GM08714 (cell line): ENCODE measurements around the gene SPDYE1.
"Not testable (repeated sequence)": the region's sequence is repeated elsewhere in the genome, so short reads cannot be mapped to it uniquely, and the experiment has no call there.

Experiments used
- H3K4me3 ChIP-seq: fragments of 200-500 bp; sonication (Bioruptor generic); 2 replicates; pipeline ENCODE4 v1.5.1; 2014; ENCODE audit warnings: mild to moderate bottlenecking, low read length, inconsistent platforms

SPDYE1 gene

GRCh38 chr7:43990829-43991228, 6.9 kb upstream of the SPDYE1 start:
- H3K4me3 ChIP-seq, result not testable (repeated sequence)

DNA sequence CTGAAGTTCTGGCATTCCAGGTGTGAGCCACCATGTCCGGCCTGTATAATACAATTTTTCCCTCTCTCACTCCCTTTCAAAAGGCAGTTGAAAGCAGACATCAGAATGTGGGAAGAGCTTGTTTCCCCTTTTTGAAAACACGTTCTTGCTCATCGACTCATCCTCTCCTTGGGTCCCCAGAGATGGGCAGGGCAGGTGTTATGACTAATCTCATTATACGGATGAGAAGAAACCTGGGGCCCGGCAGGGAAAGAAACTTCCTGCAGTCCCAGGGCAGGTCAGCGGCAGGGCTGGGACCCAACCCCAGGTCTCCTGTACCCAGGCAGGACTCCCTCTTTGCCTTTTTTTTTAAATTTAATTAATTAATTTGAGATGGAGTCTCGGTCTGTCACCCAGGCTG, 4.8 kb upstream of the SPDYE1 start:
- H3K4me3 ChIP-seq, result not testable (repeated sequence)

- not testable (repeated sequence) for H3K4me3 ChIP-seq
These were observed 3.0 kb upstream of the SPDYE1 start for GRCh38 chr7:43994681-43995080.

DNA sequence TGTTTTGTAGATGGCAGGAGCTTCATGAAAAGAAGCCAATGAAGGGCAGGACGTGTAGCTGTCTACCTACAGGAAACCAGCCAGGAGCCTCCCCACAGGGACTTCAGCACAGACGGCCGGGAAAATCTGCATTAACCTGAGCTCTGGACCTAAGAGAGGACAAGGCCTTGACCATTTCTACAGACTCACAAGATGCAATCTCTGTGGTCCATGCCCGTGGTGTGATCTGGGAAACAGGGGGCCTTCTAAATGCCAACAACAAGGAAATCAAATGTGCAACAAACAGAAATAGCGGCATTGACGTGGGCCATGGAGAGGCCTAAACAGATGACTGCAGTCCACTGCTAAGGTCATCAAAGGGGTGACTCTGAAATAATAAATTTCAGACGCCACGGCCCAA, 14.4 kb downstream of the SPDYE1 start:
- H3K4me3 ChIP-seq, result not testable (repeated sequence)

DNA sequence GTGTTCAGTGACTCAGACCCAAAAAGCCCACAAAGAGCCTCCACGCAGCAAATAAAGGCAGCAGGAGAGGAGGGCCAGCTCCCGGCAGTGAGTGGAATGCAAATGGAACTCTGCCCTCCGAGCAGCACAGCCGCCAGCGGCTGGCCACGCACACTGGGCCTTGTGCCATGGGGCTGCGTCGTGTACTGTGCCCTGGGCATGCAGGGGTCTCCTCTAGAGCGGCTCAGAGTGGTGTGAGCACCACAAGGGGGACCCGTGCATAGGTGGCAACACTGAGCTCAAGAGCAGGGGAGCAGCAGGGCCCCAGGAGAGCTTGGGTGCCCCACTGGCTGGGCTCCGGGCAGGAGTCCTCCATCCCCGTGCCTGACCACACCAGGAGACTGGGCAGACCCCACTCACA, 17.4 kb downstream of the SPDYE1 start:
- H3K4me3 ChIP-seq, result not testable (repeated sequence)

DNA sequence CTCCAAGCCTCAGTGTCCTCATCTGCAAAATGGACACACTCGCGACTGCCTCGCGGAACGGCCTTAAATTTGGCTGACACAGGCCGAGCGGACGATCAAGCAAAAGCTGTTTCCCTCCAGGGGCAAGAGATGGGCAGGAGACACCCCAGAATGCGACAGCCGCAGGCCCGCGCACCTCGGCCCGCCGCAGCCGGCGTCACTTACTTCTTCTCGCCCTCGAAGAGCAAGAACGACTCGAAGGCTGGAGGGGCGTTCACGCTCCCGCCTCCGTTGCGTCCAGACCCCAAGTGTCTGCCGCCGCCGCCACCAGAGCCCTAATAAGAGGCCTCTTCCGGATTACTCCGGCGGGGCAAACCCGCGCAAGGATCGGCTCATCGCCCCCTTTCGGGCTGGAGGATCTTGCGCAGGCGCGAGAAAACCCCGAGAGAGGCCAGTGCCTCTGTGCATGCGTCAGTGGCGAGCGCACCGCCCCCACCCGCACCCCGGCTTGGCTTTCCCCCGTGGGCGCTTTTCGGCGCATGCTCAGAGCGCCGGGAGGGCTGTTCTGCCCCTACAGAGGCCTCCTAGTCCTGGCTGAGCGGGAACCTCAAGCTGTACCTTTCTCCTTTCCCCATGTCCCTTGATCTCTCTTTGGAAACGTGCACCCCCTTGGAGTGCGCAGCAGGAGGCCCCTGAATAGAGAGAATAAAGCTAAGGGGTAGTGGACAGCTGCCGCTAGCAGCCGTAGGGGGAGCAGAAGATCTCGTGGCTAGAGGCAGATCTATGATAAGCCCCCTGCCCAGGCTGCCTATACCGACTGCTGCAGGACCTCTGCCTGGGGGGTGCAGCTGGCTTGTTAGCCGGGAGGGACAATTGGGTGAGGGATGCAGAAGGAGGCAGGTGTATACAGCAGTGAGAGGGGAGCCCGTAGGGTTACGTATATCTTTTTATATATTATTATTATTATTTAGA, 21.4 kb downstream of the SPDYE1 start:
- H3K4me3 ChIP-seq, result peak overlapping the region; percentile 71

DNA sequence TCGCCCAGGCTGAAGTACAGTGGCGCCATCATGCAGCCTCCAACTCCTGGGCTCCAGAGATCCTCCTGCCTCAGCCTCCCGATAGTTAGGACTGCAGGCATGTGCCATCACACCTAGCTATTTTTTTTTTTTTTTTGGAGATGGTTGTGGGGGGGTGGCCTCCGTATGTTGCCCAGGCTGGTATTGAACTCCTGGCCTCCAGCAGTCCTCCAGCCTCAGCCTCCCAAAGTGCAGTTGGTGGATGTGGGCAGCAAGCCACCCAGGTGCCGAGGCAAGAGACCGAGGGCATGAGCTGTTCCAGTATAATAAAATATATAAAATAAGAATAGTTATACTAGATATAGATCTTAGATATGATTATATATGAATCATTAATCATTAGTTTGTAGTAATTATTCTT, 22.1 kb downstream of the SPDYE1 start:
- not testable (repeated sequence) for H3K4me3 ChIP-seq

DNA sequence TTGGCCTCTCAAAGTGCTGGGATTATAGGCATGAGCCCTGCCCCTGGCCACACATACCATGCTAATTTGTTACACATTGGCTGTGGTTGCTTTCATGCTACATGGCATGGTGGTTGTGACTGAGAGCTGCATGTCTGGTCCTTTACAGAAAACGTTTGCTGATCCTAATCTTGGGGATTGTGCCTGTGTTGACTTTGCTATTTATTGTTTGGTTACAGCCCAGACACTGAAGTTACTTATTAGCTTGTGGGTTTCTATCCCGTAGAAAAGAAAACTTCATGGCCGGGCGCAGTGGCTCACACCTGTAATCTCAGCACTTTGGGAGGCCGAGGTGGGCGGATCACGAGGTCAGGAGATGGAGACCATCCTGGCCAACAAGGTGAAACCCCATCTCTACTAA, 24.4 kb downstream of the SPDYE1 start:
- H3K4me3 ChIP-seq, result not testable (repeated sequence)

GRCh38 chr7:44022796-44023467, 25.2 kb downstream of the SPDYE1 start:
- H3K4me3 ChIP-seq, result not testable (repeated sequence)

- H3K4me3 ChIP-seq, result not testable (repeated sequence)
These were observed 31.7 kb downstream of the SPDYE1 start for GRCh38 chr7:44029433-44029832.

- H3K4me3 ChIP-seq, result not testable (repeated sequence)
These were observed 32.3 kb downstream of the SPDYE1 start for GRCh38 chr7:44030029-44030428.

DNA sequence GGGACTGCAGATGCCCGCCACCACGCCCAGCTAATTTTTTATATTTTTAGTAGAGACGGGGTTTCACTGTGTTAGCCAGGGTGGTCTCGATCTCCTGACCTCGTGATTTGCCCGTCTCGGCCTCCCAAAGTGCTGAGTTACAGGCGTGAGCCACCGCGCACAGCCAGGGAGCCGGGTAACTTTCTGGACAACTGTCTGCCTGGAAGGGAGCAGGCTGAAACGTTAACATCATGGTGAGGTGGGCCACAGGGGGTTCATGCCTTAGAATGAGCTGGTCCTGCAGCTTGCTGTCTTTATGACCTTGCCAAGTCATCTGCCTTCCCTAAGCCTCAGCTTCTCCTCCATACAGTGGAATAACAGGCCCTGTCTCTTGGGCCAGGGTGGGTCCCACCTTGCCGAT, 33.6 kb downstream of the SPDYE1 start:
- H3K4me3 ChIP-seq, result not testable (repeated sequence)

DNA sequence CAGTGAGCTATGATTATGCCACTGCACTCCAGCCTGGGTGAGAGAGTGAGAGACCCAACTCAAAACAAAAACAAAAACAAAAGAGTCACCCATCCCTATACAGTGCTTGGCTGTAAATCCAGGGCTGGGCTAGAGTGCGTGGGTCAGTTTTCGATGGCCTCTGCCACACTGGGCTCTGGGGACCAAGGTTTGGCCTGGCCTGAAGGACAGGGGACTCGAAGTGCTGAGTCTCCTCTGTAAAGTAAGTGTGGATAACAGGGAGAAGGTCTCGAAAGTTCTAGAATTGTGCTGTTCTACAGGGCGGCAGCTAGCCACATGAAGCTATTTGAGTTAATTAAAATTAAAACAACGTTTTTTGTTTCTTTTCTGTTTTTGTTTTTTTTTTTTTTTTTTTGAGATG, 34.3 kb downstream of the SPDYE1 start:
- not testable (repeated sequence) for H3K4me3 ChIP-seq

- not testable (repeated sequence) for H3K4me3 ChIP-seq
These were observed 36.5 kb downstream of the SPDYE1 start for GRCh38 chr7:44033971-44034844.

DNA sequence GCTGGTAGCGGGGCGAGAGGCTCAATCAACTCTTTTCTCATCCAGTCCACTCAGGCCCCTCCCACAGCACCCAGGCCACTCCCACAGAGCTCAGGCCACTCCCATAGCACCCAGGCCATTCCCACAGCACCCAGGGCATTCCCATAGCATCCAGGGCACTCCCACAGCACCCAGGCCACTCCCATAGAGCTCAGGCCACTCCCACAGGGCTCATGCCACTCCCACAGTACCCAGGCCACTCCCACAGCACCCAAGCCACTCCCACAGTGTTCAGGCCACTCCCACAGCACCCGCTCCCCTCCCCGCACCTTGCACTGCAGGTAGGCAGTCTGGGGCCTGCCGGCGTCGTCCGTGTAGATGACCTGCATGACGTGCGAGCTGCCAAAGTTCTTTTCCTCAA, 38.7 kb downstream of the SPDYE1 start:
- not testable (repeated sequence) for H3K4me3 ChIP-seq

- H3K4me3 ChIP-seq, result not testable (repeated sequence)
These were observed 40.3 kb downstream of the SPDYE1 start for GRCh38 chr7:44037951-44038350.

- H3K4me3 ChIP-seq, result not testable (repeated sequence)
These were observed 40.9 kb downstream of the SPDYE1 start for GRCh38 chr7:44038553-44038952.

DNA sequence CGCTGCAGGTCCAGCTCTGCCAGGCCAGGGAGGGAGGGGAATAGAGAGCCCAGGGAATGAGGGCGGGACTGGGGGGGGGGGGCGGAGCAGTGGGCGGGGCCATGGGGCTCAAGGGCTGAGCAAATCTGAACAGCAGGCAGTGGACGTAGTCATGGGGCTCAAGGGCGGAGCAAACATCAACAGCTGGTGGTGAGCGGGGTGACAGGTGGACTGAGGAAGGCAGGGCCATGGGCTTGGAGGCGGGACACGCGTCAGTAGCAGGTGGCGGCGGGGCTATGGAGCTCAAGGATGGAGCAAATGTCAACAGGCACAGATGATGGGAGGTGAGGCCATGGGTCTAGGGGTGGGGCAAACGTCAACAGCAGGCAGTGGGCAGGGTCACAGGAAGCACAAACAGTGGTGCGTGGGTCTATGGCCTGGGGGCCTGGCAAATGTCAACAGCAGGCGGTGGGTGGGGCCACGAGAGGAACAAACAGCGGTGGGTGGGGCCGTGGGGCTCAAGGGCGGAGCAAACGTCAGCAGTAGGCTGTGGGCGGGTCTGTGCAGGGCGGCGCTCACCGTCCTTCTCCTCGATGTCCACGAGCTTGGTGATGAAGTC, 41.4 kb downstream of the SPDYE1 start:
- H3K4me3 ChIP-seq, result not testable (repeated sequence)

DNA sequence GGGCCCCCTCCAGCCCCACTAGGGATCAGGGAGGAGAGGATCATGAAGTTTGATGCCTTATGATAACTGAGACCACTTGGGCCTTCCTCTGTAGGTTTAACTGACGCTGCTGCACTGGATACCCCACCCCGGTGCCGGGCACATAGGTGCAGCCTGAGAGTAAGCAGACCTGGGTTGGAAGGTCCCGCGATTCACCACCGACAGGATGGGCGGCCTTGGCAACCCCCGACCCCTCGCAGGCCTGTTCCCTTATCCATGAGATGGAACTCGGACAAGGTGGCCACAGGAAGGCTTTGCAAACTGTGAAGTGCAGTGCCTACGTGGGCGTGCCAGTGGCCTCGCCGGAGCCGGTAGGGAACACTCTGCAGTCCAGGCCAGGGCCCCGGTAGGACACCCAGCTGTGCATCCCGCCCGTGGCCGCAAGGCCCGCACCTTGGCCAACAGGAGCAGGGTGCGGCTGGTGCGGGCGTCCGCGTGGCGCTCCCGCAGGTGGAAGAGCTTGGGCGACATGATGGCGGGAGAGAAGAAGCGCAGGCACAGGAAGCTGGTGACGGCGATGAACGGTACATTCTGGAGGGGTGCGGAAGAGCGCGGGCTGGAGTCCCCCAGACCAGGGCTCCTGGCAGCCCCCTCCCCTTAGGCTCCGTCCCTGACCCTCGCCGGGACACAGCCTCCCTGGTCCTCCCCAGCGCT, 42.2 kb downstream of the SPDYE1 start:
- H3K4me3 ChIP-seq, result not testable (repeated sequence)

GRCh38 chr7:44040493-44040891, 42.8 kb downstream of the SPDYE1 start:
- peak overlapping the region; percentile 28; the same call in 1 of the 2 replicates for H3K4me3 ChIP-seq
